GM18505 (cell line): ENCODE data around the gene PPOX.

ENCODE experiments used
- ATAC-seq: cut with Tn5 transposase; IDR thresholded peaks from one replicate; pipeline ENCODE4 v1.9.1; 2021; ENCODE audit not compliant: unreplicated experiment
- POLR2A ChIP-seq: IDR thresholded peaks from 4 replicates; pipeline ENCODE4 v1.6.1; 2011; ENCODE audit warnings: borderline replicate concordance; ENCODE audit not compliant: insufficient read depth, insufficient read length; ENCODE audit errors: extremely low read depth

PPOX gene

DNA sequence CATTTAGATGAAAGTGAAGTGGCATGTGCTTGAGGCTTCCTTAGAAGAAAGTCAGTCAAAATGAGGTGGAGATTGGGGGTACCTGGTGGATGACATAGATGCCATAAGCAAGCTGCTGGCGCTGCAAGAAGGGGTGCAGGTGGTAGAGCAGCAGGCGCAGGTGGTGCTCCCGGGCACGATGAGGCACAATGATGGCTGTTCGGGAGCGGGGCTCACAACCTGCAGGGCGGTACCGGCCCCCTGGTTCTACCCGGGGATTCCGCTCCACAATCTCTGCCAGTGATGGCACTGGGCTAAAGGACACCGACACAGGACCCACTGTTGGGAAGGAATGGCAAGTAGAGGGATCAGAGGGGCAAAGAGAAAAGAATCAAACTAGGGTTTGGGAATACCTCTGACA, 8.7 kb downstream of the PPOX start:
- no peak for TF ChIP-seq POLR2A

GRCh38 chr1:161175771-161176453, 9.7 kb downstream of the PPOX start:
- TF ChIP-seq POLR2A, result no peak
- ATAC-seq, result no peak

More for the DNA sequence above, 8.7 kb downstream of the PPOX start:
- ATAC-seq, result no peak

DNA sequence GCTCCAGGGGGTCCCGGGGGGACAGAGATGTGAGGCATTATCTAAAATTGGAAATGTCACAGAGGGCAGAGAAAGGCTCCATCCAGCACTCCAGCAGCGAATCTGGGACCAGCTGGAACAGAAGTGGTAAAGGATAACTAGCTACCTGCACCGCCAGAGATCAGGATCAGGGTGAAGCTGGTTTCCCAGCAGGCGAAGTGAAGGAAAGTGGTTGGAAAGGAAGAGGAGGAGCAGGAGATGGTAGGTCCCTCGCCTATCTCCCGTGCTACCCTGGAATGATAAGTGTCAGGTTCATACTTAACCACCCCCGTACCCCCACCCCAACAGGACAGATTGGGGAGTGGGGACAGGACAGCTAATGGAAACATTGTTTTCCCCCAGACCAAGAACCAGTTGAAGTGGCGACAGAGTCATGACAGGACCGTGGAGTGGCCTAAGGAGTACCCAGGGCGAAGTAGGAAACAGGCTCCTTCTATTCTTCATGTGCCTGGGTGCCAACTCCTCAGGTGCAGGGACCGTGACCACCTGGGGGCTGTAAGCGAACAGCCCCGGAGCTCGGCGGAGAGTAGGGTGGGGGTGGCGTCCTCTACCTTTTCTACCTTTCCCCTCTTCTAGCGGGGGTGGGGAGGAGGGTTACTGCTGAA, 10.4 kb downstream of the PPOX start:
- no peak for TF ChIP-seq POLR2A
- ATAC-seq, result no peak

- ATAC-seq, result peak; percentile 83
- peak; percentile 89 for TF ChIP-seq POLR2A
Measured at GRCh38 chr1:161177112-161177935, 11.1 kb downstream of the PPOX start, which contains the start of gene B4GALT3. Gene B4GALT3, minus strand, starts transcription at chr1:161177507. Its CDS starts 1,447 bp downstream, at chr1:161176060.

- ATAC-seq, result no peak
- TF ChIP-seq POLR2A, result no peak
Measured at GRCh38 chr1:161177936-161178244, 11.7 kb downstream of the PPOX start.

GRCh38 chr1:161179698-161180097, 13.5 kb downstream of the PPOX start:
- ATAC-seq, result no peak
- TF ChIP-seq POLR2A, result no peak

DNA sequence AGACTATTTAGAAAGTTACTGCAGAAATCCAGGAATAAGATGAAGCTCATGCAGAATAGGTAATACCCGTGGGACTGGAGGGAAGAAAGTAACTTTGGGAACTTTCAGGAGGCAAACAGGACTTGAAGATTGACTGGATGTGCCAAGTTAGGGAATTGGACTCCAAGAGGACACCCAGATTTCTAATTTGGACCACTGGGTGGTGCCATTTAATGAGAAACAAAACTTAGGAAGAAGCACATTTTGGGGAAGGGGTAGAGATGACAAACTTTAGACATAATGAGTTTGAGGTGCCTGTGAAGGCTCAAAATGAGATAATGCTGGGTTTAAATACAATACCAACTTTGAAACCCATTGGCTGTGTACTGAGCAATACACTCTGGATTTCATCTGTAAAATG, 14.4 kb downstream of the PPOX start:
- ATAC-seq, result no peak
- no peak for TF ChIP-seq POLR2A

DNA sequence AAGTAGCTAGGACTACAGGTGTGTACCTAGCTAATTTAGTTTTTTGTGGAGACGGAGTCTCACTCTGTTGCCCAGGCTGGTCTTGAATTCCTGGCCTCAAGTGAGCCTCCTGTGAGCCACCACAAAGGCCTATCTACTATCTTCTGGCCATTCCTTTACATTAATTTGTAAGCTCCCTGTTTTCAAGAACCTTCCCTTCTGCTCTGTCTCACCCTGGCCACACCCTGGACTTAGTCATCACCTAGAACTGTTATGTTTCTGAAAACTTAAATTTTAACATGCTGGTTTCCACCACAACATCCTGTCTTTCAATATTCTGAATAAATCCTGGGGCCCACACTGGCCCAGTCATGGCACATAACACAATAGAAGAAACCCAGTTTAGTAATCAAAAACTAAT, 16.0 kb downstream of the PPOX start:
- no peak for ATAC-seq
- peak; percentile 17 for TF ChIP-seq POLR2A

DNA sequence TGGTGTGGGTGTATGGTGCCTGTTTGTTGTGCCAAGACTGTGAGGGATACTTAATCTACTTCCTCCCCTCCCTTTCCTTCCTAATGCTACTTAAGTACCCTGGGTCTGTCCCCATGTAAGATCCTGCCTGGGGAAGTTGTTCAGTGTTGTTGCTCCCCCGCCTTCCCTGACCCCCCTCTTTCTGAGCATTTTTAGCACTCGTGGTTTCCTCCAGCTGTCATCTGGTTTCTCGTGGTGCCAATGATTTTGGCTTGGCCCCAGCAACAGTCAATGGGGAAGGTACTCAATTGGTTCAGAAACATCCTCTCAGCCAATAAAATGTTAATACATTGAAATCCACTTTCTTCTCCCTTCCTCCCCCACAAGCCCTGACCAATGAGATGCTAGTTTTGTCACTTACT, 19.1 kb downstream of the PPOX start:
- peak; percentile 59 for ATAC-seq
- TF ChIP-seq POLR2A, result no peak

- ATAC-seq, result peak; percentile 16
- TF ChIP-seq POLR2A, result no peak
Measured at GRCh38 chr1:161185732-161186311, 19.6 kb downstream of the PPOX start.

GRCh38 chr1:161187311-161187710, 21.1 kb downstream of the PPOX start:
- no peak for TF ChIP-seq POLR2A
- no peak for ATAC-seq

GRCh38 chr1:161188381-161188780, 22.2 kb downstream of the PPOX start:
- no peak for ATAC-seq
- no peak for TF ChIP-seq POLR2A

GRCh38 chr1:161189036-161189435, 22.8 kb downstream of the PPOX start:
- ATAC-seq, result no peak
- no peak for TF ChIP-seq POLR2A
